MCF 10A (cell line): ENCODE results near the gene TAF8. TPM values are rescaled to one million over a fixed set of nuclear protein-coding genes. Genes with fewer than 3 reads are reported as not detected.

Experiments
- BruUV-seq: library from RNA; stranded (reverse); fragments of 400-500 nt; replicated peaks from 2 replicates; lab custom pipeline; 2021; lab: Mats Ljungman, UMichigan
- CTCF ChIA-PET: fragments of 300-600 bp; sonication (Branson Sonifier 250); formaldehyde crosslinking; extraction: SDS; loops from one replicate; lab custom pipeline; 2021; ENCODE audit warnings: antibody characterized with exemption, inconsistent platforms; lab: Yijun Ruan, JAX
- POLR2A ChIA-PET: fragments of 300-600, 350-650 bp; sonication (Branson Sonifier 250); formaldehyde crosslinking; extraction: SDS; loops from one replicate; lab custom pipeline; 2020; ENCODE audit warnings: antibody characterized with exemption, inconsistent platforms; lab: Yijun Ruan, JAX
- DNase-seq: peaks from one replicate; pipeline ENCODE4 v3.0.0-alpha.2; 2018; ENCODE audit not compliant: unreplicated experiment
- H3K27ac Mint-ChIP-seq: one replicate; pipeline ENCODE4 v1.8.0; 2022; ENCODE audit warnings: mild to moderate bottlenecking, low read depth, mixed read lengths; ENCODE audit not compliant: unreplicated experiment
- H3K27me3 Mint-ChIP-seq: one replicate; pipeline ENCODE4 v1.8.0; 2022; ENCODE audit warnings: mixed read lengths; ENCODE audit not compliant: insufficient read depth, unreplicated experiment
- H3K36me3 Mint-ChIP-seq: one replicate; pipeline ENCODE4 v1.8.0; 2022; ENCODE audit warnings: mild to moderate bottlenecking, moderate library complexity, mixed read lengths; ENCODE audit not compliant: insufficient read depth, unreplicated experiment
- H3K4me1 Mint-ChIP-seq: one replicate; pipeline ENCODE4 v1.8.0; 2022; ENCODE audit warnings: mixed read lengths; ENCODE audit not compliant: insufficient read depth, unreplicated experiment
- H3K4me3 Mint-ChIP-seq: one replicate; pipeline ENCODE4 v1.8.0; 2022; ENCODE audit warnings: mild to moderate bottlenecking, moderate library complexity, mixed read lengths; ENCODE audit not compliant: unreplicated experiment
- H3K9me3 Mint-ChIP-seq: one replicate; pipeline ENCODE4 v1.8.0; 2022; ENCODE audit warnings: mixed read lengths; ENCODE audit not compliant: unreplicated experiment
- CTCF ChIP-seq: fragments of 200-600 bp; IDR thresholded peaks from one replicate; pipeline ENCODE4 v1.8.0; 2022; ENCODE audit warnings: antibody characterized with exemption, mild to moderate bottlenecking; ENCODE audit not compliant: unreplicated experiment
- intact Hi-C: fragments of 100-400 bp; cut with micrococcal nuclease; formaldehyde crosslinking; loops from 2 replicates; pipeline ENCODE4 v1.14.1; 2022
- total RNA-seq: library from RNA; stranded (reverse); gene quantifications from 2 replicates; pipeline ENCODE4 v1.2.3, GENCODE V29; 2022

Gene TAF8
- total RNA-seq, 1 experiment from 2014 or later = 23.8 TPM

DNA sequence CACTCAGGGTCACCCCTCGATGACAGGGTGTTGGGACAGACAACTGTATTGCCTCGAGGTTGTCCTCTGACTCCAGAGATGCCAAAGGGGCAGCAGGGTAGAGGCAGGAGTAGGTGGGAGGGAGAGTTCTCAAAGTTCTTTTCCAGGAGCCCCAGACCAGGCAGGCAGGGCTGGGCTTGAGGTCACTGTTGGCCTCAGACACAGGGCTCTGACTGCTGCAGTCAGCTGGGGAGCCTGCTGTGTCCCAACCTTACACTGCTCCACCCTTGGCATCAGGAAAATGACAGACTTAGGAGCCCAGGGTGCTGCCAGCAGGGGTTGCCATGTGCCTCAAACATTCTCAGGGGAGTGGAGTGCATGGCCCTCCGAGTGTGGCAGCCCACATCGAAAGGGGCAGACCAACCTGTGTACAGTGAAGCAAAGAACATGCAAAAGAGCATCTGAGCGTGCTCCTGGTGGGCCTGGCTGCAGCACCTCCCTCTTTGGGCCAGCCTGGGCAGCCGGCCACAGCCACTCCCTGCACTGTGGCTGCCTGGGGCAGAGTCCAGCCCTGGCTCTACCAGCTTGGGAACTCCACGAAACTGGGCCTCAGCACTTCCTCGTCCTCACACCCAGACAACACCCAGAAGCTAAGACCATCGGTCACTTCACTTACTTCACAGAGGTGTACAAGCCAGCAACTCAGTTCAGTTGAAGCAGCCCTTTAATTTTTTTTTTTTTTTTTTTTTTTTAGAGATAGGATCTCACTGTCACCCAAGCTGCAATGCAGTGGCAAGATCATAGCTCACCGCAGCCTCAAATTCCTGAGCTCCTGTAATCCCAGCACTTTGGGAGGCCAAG, 68.1 kb downstream of the TAF8 start:
- TF ChIP-seq CTCF = no peak
- H3K4me1 Mint-ChIP-seq = peaks cover 26% of the 10 kb centered on the region
- no peak overlapping the region for H3K4me3 Mint-ChIP-seq
- H3K27me3 Mint-ChIP-seq = no peaks in the 10 kb centered on the region
- peak; percentile 89 for DNase-seq
- intact Hi-C loops = loop anchor here (2.0 kb wide), 1 partner anchor 22 kb away; no protein-coding TSS in a partner anchor
- ChIA-PET POLR2A (interaction anchor here (0.7 to 4.0 kb wide), 14 partner anchors 9 to 445 kb away, joined by 3 to 32 read pairs (median 4); partner anchors contain the start of genes C6orf132, TAF8 and UBR2), CTCF (interaction anchor here (0.6 to 1.1 kb wide), 7 partner anchors 11 to 1045 kb away, joined by 3 to 5 read pairs (median 4); no protein-coding TSS in a partner anchor)
- peak overlapping the region; percentile 63 for H3K27ac Mint-ChIP-seq
- no TSS peak for BruUV-seq
- no peaks in the 10 kb centered on the region for H3K9me3 Mint-ChIP-seq
- peaks cover 5% of the 10 kb centered on the region for H3K36me3 Mint-ChIP-seq

DNA sequence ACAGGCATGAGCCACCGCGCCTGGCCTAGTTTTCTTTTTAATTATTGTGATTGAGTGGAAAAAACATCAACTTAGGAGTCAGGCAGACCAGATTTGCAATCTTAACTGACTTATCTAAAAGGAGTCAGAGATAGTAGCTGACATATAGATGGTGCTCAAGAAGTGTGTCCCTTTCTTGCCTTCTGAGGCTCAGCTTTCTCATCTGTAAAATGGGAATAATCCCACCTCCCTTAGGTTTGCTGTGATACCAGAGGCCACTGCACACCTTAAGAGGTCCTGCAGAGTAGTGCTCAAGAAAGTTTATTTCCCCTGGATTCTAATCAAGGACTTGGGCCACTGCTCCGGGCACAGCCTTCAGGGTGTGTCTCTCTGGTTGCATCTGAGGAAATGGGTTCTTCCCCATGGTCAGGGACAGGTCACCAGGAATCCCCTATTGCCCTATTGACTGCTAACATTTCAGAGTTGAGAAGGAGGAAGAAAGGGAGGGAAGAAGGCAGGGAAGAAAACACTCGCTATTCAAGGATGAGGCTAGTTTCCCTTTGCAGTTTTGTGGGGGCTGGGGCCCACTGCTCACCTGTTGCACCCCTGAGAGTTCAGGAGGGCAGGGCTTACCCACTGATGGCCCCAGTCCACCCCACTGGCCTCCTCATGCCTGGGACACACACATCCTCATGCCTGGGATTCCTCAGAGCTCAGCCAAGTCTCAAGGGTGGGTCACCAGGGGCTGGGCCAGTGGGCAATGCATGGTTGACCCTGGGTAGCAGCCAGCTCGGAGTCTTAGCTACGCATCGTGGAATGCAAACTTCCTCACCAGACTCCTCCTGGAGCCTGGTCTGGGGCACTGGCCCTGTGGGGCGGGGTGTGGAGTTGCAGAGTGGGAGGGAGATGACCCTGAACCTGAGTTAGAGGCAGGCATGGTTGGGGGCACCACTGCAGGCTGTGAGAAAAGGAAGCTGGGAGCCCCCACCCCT, 70.9 kb downstream of the TAF8 start:
- CTCF ChIA-PET = interaction anchor here (0.5 to 1.3 kb wide), 3 partner anchors 18 to 47 kb away, joined by 3 to 5 read pairs (median 3); no protein-coding TSS in a partner anchor
- H3K4me1 Mint-ChIP-seq = peaks cover 31% of the 10 kb centered on the region

DNA sequence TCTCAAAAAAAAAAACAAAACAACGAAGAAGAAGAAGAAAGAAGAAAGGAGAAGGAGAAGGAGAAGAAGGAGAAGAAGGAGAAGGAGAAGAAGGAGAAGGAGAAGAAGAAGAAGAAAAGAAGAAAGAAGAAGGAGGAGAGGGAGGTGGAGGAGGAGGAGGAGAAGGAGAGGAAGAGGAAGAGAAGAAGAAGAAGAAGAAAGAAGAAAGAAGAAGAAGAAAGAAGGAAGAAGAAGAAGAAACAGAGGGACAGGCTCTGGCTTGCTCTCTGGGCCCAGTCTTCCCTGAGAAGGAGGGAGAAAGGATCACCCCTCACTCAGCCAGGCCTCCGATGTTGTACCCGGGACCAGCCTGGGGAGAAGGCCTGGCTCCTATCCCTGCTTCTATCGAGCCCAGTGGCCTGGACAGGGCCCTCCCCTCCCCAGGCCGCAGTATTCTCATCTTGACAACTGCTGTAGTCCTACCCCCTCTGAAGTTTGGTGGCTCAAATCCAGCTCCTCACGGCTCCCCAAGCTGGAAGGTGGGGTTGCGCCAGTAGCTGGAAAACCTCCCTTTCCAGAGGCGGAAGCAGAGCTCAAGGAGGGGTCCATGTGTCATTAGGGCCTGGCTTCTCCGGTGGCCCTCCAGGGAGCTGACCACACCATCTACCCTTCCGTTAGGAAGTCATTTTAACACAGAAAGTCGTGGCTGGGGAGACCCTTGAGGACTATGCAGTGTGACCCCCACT, 73.2 kb downstream of the TAF8 start:
- no peak for TF ChIP-seq CTCF
- intact Hi-C loops = no loop called here
- peaks cover 26% of the 10 kb centered on the region for H3K4me1 Mint-ChIP-seq
- CTCF ChIA-PET = interaction anchor here (0.6 to 1.9 kb wide), 6 partner anchors 7 to 736 kb away, joined by 3 to 6 read pairs (median 3); no protein-coding TSS in a partner anchor
- no peak overlapping the region for H3K4me3 Mint-ChIP-seq
- H3K27ac Mint-ChIP-seq = peak overlapping the region; percentile 89
- BruUV-seq = no TSS peak
- H3K9me3 Mint-ChIP-seq = no peaks in the 10 kb centered on the region
- POLR2A ChIA-PET = interaction anchor here (0.8 to 2.8 kb wide), 7 partner anchors 9 to 26 kb away, joined by 3 to 15 read pairs (median 5); partner anchors contain the start of gene C6orf132
- peaks cover 32% of the 10 kb centered on the region for H3K36me3 Mint-ChIP-seq
- H3K27me3 Mint-ChIP-seq = no peaks in the 10 kb centered on the region
- DNase-seq = no peak

More for the DNA sequence above, 70.9 kb downstream of the TAF8 start:
- BruUV-seq = no TSS peak
- no peak for DNase-seq
- Mint-ChIP-seq H3K4me3 (no peak overlapping the region), H3K36me3 (peaks cover 15% of the 10 kb centered on the region), H3K27ac (peak overlapping the region; percentile 89), H3K27me3 (no peaks in the 10 kb centered on the region), H3K9me3 (no peaks in the 10 kb centered on the region)
- intact Hi-C loops = no loop called here
- TF ChIP-seq CTCF = no peak
- POLR2A ChIA-PET = interaction anchor here (0.7 to 2.8 kb wide), 5 partner anchors 18 to 73 kb away, joined by 3 to 15 read pairs (median 5); partner anchors contain the start of gene C6orf132
